Body of pancreas (tissue), 4 donors: Measurements from ENCODE around the gene STEAP1B.

Experiments
- POLR2A ChIP-seq, 3 donors: fragments of 450-650 bp; IDR thresholded peaks; one replicate each; pipeline ENCODE4 v1.6.1; 2016; ENCODE audit warnings: antibody characterized with exemption in 3 of 3, mild to moderate bottlenecking in 2 of 3
- TF ChIP-seq, protein P1 (sequence below), 7 experiments: fragments of 450-650 bp in 4 of 7; fragments of 200-600 bp in 3 of 7; sonication (generic) in 3 of 7; IDR thresholded peaks; one replicate each; pipeline ENCODE4 v1.5.1; 2016 to 2019; ENCODE audit warnings: antibody characterized with exemption in 7 of 7

DNA sequence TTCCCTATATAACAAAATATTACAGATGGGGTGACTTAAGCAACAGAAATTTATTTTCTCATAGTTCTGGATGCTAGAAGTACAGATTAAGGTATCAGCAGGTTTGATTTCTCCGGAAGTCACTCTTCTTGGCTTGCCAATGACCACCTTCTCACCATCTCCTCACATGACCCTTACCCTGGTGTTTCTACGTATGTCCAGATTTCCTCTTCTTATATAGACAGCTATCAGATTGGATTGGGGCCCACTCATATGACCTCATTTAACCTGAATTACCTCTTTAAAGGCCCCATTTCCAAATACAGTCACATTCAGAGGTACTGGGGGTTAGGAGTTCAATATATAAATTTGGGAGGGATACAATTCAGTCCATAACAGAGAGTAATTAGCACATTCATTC, 126.1 kb downstream of the STEAP1B start:
- TF ChIP-seq, protein P1, sequence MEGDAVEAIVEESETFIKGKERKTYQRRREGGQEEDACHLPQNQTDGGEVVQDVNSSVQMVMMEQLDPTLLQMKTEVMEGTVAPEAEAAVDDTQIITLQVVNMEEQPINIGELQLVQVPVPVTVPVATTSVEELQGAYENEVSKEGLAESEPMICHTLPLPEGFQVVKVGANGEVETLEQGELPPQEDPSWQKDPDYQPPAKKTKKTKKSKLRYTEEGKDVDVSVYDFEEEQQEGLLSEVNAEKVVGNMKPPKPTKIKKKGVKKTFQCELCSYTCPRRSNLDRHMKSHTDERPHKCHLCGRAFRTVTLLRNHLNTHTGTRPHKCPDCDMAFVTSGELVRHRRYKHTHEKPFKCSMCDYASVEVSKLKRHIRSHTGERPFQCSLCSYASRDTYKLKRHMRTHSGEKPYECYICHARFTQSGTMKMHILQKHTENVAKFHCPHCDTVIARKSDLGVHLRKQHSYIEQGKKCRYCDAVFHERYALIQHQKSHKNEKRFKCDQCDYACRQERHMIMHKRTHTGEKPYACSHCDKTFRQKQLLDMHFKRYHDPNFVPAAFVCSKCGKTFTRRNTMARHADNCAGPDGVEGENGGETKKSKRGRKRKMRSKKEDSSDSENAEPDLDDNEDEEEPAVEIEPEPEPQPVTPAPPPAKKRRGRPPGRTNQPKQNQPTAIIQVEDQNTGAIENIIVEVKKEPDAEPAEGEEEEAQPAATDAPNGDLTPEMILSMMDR (IDR thresholded peaks at IDR 0.05) = no peak
- no peak for TF ChIP-seq POLR2A (IDR thresholded peaks at IDR 0.05)
